Effector memory CD4-positive, alpha-beta T cell (primary cell): ENCODE measurements around the gene POLD3.

Experiments used
- DNase-seq, 3 donors: peaks; one replicate each; pipeline ENCODE4 v3.0.0-alpha.2; 2020
- H3K27ac ChIP-seq: 2 replicates; pipeline ENCODE4 v1.7.0; 2013; ENCODE audit warnings: mild to moderate bottlenecking, low read length, moderate library complexity; ENCODE audit not compliant: insufficient read depth, poor library complexity, severe bottlenecking
- H3K27me3 ChIP-seq: replicated peaks from 2 replicates; pipeline ENCODE4 v1.7.0; 2013; ENCODE audit warnings: mild to moderate bottlenecking, low read length; ENCODE audit not compliant: insufficient read depth, control insufficient read depth, poor library complexity, severe bottlenecking
- H3K36me3 ChIP-seq: 2 replicates; pipeline ENCODE4 v1.7.0; 2013; ENCODE audit warnings: mild to moderate bottlenecking, low read length, moderate library complexity; ENCODE audit not compliant: control insufficient read depth, insufficient read depth
- H3K4me1 ChIP-seq: 2 replicates; pipeline ENCODE4 v1.7.0; 2013; ENCODE audit warnings: low read length, mild to moderate bottlenecking; ENCODE audit not compliant: control insufficient read depth, insufficient read depth, poor library complexity, severe bottlenecking
- H3K4me3 ChIP-seq: 2 replicates; pipeline ENCODE4 v1.7.0; 2013; ENCODE audit warnings: low read length, low read depth, mild to moderate bottlenecking; ENCODE audit not compliant: insufficient read depth, poor library complexity, severe bottlenecking
- H3K9me3 ChIP-seq: 2 replicates; pipeline ENCODE4 v1.7.0; 2013; ENCODE audit warnings: mild to moderate bottlenecking, low read length, moderate library complexity; ENCODE audit not compliant: control insufficient read depth

POLD3 gene

DNA sequence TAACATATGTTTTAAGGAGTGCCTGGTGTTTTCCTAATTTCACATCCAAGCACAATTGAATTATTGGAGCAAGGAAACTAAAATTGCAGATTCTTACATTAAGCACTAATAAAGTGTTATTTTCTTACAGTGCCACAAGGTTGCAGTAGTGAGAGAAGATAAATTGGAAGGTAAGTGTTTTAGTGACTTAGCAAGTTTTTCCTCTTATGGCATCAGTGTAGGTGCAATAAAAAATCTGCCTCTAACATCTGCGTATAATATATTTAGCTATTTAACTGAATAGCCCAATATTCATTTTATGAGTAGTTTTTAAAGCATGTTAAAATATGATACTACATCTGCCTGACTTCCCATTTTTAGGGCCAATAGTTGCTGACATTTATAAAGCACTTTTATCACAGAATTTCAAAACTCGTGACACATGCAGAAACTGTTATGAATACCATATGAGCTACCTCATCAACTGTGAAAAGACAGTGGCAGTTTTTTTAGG is 19.0 kb downstream of the POLD3 start:
- Histone ChIP-seq H3K4me3 (no peak overlapping the region), H3K9me3 (no peaks in the 10 kb centered on the region), H3K27me3 (no peaks in the 10 kb centered on the region), H3K4me1 (no peaks in the 10 kb centered on the region), H3K27ac (no peak overlapping the region), H3K36me3 (peaks cover 24% of the 10 kb centered on the region)
- no peak for DNase-seq

DNA sequence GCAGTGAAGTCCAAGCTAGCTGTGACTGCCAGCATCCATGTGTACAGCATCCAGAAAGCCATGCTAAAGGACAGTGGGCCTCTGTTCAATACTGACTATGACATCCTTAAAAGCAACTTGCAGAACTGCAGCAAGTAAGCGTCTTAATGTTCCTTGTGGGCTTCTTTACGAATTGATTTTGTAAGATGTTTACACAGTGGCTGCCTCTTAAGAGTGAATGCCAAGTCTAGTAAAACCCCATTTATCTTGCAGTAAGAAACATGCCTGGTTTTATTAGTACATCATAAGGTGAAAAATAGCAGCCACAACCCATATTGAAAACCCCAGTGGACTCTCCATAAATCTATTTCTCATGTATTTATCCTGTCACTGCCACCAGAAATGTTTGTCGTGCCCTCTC is 20.5 kb downstream of the POLD3 start:
- no peak overlapping the region for H3K4me3 ChIP-seq
- no peaks in the 10 kb centered on the region for H3K9me3 ChIP-seq
- no peak for DNase-seq
- H3K4me1 ChIP-seq: no peaks in the 10 kb centered on the region
- H3K36me3 ChIP-seq: peaks cover 26% of the 10 kb centered on the region
- no peak overlapping the region for H3K27ac ChIP-seq
- H3K27me3 ChIP-seq: no peaks in the 10 kb centered on the region

DNA sequence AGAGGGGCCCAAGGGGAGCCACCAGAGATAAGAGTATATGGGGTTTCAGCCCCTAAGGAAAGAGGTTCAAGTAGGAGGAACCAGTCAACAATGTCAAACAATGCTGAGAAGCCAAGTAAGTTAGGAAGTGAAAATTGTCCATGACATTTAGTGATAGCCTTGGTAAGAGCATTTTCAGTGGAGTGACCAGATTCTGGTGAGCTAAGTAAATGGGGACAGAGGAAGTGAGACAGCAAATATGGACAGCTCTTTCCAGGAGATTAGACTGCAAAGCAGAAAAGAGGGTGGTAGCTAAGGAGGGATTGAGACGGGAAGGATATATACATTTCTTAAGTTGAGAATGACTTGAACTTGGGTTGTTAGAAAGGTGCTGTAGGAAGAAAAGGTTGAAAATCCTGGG is 22.9 kb downstream of the POLD3 start:
- no peaks in the 10 kb centered on the region for H3K4me1 ChIP-seq
- DNase-seq: no peak
- H3K36me3 ChIP-seq: peaks cover 31% of the 10 kb centered on the region
- no peak overlapping the region for H3K4me3 ChIP-seq
- no peak overlapping the region for H3K27ac ChIP-seq
- no peaks in the 10 kb centered on the region for H3K27me3 ChIP-seq
- no peaks in the 10 kb centered on the region for H3K9me3 ChIP-seq

DNA sequence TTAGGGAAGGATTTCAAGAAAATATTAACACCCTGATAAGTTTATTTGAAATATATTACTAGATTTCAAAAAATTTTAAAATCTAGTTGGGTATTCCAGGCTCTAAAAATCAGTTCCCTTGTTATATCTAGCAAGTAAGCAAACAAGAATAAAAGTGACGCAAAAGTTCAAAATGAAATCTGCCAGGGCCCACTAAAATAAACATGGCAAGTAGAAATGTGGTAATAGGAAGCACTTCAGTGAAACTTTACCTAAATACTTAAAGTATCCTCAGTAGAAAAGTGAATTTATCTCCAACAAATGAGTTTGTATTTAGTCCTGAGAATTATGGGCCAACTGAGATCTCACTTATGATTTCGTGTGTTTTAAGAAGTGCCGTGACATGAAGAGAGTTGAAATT is 23.6 kb downstream of the POLD3 start:
- H3K36me3 ChIP-seq: peaks cover 34% of the 10 kb centered on the region
- H3K27ac ChIP-seq: no peak overlapping the region
- H3K4me3 ChIP-seq: no peak overlapping the region
- no peaks in the 10 kb centered on the region for H3K4me1 ChIP-seq
- no peaks in the 10 kb centered on the region for H3K9me3 ChIP-seq
- no peaks in the 10 kb centered on the region for H3K27me3 ChIP-seq
- no peak for DNase-seq

DNA sequence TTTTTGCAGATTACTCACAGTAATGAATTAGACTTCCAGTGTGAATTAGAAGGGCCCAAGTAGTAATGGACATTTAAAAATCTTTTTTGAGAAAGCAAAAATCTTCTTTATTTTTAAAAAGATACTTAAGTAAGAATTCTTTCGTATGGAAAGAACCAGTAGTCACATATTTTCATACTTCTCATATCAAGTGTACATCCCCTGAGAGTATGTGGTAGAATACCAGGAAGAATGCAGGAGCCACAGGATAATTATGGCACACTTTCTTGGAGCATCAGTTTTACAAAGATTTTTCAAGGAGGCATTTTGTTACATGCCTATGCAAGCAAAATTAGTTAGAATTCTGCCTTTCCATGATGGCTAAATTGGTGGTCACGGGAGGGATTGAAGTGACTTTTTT is 28.1 kb downstream of the POLD3 start:
- Histone ChIP-seq H3K4me3 (no peak overlapping the region), H3K9me3 (no peaks in the 10 kb centered on the region), H3K27me3 (no peaks in the 10 kb centered on the region), H3K36me3 (peaks cover 17% of the 10 kb centered on the region), H3K4me1 (no peaks in the 10 kb centered on the region), H3K27ac (no peak overlapping the region)
- DNase-seq: no peak

DNA sequence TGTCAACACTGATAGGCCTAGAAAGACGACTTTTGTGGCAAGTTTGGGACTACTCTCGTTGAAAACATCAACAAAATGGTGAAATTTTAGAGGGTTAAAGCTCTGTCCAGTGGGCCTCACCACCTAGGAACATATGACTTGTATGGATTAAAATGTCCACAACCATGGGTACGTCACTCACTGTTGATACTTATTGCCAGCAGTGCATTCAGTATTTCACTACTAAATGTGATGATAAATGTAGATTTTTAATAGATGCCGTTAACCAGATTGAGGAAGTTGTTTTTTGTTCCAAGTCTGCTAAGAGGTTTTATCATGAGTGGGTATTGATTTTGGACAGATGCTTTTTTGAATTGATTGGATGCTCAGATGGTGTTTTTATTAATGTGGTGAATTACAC is 33.7 kb downstream of the POLD3 start:
- no peak for DNase-seq
- Histone ChIP-seq H3K27me3 (no peaks in the 10 kb centered on the region), H3K36me3 (peaks cover 9% of the 10 kb centered on the region), H3K4me1 (no peaks in the 10 kb centered on the region), H3K9me3 (no peaks in the 10 kb centered on the region), H3K27ac (no peak overlapping the region), H3K4me3 (no peak overlapping the region)

DNA sequence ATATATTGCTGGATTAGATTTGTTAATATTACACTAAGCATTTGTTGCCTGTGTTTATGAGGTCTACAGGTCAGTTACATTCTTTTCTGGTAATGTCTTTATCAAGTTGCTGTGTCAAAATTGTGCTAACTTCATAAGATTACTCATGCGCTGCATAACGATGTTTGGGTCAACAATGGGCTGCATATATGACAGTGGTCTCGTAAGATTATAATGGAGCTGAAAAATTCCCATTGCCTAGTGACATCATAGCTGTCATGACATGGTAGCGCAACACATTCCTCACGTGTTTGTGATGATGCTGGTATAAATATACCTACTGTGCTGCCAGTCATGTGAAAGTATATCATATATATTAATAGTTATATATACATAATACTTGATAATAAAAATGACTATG is 34.2 kb downstream of the POLD3 start:
- H3K36me3 ChIP-seq: peaks cover 6% of the 10 kb centered on the region
- H3K4me3 ChIP-seq: no peak overlapping the region
- no peak overlapping the region for H3K27ac ChIP-seq
- no peaks in the 10 kb centered on the region for H3K9me3 ChIP-seq
- no peaks in the 10 kb centered on the region for H3K27me3 ChIP-seq
- no peaks in the 10 kb centered on the region for H3K4me1 ChIP-seq
- no peak for DNase-seq

DNA sequence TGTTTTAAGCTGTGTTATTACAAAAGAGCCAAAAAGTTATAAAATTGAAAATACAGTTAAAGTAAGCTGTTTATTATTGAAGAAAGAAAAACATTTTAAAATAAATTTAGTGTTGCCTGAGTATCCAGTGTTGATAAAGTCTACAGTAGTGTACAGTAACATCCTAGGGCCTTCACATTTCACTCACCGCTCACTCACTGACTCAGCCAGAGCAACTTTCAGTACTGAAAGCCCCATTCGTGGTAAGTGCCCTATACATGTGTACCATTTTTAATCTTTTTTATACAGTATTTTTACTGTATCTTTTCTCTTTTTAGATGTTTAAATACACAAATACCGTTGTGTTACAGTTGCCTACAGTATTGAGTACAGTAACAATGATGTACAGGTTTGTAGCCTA is 35.0 kb downstream of the POLD3 start:
- no peak for DNase-seq
- no peak overlapping the region for H3K4me3 ChIP-seq
- H3K36me3 ChIP-seq: peaks cover 6% of the 10 kb centered on the region
- no peaks in the 10 kb centered on the region for H3K9me3 ChIP-seq
- no peak overlapping the region for H3K27ac ChIP-seq
- H3K4me1 ChIP-seq: no peaks in the 10 kb centered on the region
- no peaks in the 10 kb centered on the region for H3K27me3 ChIP-seq

DNA sequence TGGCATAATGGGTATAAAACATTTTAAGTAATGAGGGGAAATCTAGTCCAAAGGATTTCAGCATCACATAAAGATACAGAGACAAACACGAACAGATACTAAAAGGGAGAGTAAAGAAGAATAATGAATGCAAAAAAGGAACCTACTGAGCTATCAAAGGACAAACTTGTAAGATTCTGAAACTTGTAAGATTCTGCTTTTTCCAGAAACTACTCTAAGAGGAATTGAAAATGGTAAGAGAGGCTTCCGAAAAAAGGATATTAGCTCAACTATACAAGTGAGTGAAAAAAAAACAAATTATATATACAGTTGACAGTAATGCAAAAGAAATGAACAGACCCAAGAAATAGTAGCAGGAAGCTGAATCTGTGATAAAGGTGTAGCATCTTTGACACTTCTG is 37.7 kb downstream of the POLD3 start:
- DNase-seq: no peak
- H3K9me3 ChIP-seq: no peaks in the 10 kb centered on the region
- no peak overlapping the region for H3K27ac ChIP-seq
- H3K4me3 ChIP-seq: no peak overlapping the region
- H3K36me3 ChIP-seq: peaks cover 10% of the 10 kb centered on the region
- no peaks in the 10 kb centered on the region for H3K27me3 ChIP-seq
- no peaks in the 10 kb centered on the region for H3K4me1 ChIP-seq

DNA sequence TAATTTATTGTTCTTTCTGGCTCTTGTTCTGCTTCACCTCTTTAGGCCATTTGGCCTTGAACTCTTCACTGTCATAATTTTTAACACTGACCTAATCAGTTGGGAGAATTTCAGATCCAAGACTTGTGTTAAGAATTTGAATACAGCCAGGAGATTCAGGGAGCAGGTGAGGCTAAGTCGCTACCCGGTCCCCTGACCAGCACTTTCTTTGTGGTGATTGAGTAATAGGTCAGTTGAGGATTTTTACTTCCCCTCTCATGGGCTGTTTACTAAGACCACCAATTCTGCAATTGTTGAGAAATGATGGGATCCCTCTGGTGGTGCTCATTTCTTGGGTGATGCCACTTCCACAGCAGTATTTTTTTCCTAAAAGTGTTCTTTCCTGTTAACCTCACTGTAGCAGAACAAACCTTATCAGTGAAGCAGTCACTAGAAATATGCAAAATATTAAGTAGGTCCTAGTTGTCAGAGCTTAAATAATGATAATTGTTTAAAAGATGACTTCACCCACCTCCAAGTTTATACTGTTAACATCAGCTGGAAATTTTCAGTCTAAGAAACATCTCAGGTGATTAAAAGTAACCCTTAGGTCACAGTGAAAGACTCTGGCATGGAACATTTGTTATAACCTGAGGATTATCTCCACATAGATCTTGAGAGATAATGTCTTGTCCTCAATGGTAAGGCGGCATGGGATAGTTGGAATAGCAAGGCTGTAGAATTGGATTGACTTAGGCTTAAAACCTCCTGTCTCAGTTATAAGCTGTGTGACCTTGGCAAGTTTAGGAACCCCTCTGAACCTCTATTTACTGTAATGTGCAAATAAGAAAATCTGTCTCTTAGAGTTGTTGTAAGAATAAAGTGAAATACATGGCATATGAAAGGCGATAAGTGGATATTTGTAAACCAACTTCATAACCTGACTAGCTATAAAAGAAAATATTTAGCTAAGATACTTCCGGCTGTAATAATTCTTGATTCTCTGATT is 41.3 kb downstream of the POLD3 start:
- no peaks in the 10 kb centered on the region for H3K27me3 ChIP-seq
- H3K4me3 ChIP-seq: no peak overlapping the region
- peaks cover 23% of the 10 kb centered on the region for H3K36me3 ChIP-seq
- DNase-seq: no peak
- no peaks in the 10 kb centered on the region for H3K9me3 ChIP-seq
- H3K27ac ChIP-seq: no peak overlapping the region
- H3K4me1 ChIP-seq: no peaks in the 10 kb centered on the region
